ENCODE results near the gene MTIF2.
A peak's percentile ranks its signal among the peaks of the same experiment; 100 is the strongest.
"Not testable (repeated sequence)": the region's sequence is repeated elsewhere in the genome, so short reads cannot be mapped to it uniquely, and the experiment has no call there.

Gene MTIF2

DNA sequence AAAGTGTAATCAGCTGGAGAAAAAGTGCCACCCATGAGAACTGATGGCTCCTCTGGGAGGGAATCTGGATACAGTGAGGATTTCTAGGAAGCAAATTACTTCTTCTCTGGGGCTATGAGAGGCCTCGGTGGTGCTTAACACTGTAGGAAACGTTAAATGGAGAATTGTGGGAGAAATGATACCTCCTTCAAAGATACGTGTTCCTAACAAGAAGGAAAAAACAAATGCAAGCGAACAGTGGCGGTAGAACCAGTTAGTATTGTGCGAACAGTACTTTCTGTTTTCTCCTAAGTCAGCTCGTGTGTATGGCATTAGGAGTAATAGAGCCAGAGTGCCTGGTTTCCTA is 587 bp upstream of the MTIF2 start:
- Histone ChIP-seq H3K36me3 (replicated peaks) (no peaks in the 10 kb centered on the region), H3K27ac (peak overlapping the region; percentile 55), H3K4me3 (ENCODE audit: low read depth, low read length) (peak overlapping the region; percentile 69), H3K27me3 (replicated peaks) (no peaks in the 10 kb centered on the region)
- no peak for DNase-seq
- TF ChIP-seq, protein P1, sequence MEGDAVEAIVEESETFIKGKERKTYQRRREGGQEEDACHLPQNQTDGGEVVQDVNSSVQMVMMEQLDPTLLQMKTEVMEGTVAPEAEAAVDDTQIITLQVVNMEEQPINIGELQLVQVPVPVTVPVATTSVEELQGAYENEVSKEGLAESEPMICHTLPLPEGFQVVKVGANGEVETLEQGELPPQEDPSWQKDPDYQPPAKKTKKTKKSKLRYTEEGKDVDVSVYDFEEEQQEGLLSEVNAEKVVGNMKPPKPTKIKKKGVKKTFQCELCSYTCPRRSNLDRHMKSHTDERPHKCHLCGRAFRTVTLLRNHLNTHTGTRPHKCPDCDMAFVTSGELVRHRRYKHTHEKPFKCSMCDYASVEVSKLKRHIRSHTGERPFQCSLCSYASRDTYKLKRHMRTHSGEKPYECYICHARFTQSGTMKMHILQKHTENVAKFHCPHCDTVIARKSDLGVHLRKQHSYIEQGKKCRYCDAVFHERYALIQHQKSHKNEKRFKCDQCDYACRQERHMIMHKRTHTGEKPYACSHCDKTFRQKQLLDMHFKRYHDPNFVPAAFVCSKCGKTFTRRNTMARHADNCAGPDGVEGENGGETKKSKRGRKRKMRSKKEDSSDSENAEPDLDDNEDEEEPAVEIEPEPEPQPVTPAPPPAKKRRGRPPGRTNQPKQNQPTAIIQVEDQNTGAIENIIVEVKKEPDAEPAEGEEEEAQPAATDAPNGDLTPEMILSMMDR (IDR thresholded peaks at IDR 0.05; ENCODE audit: low read depth, low read length, missing control alignments), result no peak
- in situ Hi-C loops (cut with HindIII; ENCODE audit: low pct_ligation_motif_present, low sequenced_read_pairs), result no loop called here

DNA sequence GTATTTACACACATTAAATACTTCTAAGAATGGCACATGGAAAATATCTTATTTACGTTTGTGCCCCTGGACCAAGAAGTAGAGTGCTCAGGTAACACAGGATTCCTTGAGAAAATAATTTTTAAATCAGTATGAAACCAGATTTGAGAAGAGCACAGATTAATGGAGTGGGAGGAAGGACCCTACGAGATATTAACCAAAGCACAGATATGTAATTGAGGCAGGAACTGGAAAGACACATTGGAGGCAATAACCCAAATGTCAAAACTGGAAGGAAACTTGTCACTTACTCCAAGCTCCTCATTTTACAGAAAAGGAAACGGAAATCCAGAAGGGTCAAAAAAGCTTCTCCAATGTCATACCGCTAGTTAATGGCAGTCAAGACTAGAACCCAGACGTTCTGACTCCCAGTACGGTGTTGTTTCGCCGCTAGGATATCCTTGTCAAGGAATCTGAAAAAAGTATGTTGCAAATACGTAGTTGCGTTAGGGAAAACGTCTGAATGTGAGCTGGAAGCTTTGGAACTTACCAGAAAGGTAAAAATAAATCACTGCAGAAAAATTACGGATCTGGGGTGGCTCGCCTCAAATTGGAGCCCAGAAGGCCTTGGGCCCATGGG is 634 bp downstream of the MTIF2 start:
- TF ChIP-seq, protein P1 (IDR thresholded peaks at IDR 0.05; ENCODE audit: low read depth, low read length, missing control alignments), result no peak
- Histone ChIP-seq H3K27me3 (replicated peaks) (no peaks in the 10 kb centered on the region), H3K36me3 (replicated peaks) (no peaks in the 10 kb centered on the region), H3K4me3 (ENCODE audit: low read depth, low read length) (peak overlapping the region; percentile 69), H3K27ac (peak overlapping the region; percentile 55)
- DNase-seq, result no peak
- in situ Hi-C loops (cut with HindIII; ENCODE audit: low pct_ligation_motif_present, low sequenced_read_pairs), result no loop called here

DNA sequence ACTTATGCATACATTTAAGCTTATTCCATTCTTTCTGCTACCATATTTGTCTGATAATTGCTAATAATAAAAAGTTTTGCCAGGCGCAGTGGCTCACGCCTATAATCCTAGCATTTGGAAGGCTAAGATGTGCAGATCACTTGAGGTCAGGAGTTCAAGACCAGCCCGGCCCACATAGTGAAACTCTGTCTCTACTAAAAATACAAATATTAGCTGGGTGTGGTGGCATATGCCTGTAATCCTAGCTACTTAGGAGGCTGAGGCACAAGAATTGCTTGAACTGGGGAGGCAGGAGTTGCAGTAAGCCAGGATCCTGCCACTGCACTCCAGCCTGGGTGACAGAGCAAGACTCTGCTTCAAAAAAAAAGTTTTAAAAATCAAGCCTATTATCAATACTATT is 9.4 kb downstream of the MTIF2 start:
- peaks cover 17% of the 10 kb centered on the region for H3K36me3 ChIP-seq (replicated peaks)
- in situ Hi-C loops (cut with HindIII; ENCODE audit: low pct_ligation_motif_present, low sequenced_read_pairs); H3K27ac ChIP-seq; H3K27me3 ChIP-seq (replicated peaks); DNase-seq; H3K4me3 ChIP-seq (ENCODE audit: low read depth, low read length): not testable (repeated sequence)

DNA sequence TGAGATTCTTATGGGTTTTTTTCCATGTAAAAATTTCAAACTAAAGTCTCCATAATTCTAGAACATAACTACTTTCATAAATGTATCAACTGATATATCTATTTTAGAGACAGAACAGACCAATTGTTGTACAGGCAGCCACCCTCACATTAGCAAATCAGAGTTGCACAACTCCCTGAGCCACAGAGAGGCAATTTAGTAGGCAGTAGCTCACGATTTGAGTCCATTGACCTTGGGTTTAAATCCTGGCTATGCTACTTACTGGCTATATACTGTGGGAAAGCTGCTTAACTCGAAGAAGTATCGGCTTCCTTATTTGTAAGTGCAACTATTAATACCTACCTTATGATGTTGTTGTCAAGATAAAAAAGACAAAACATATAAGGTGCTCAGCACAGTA is 16.2 kb downstream of the MTIF2 start:
- TF ChIP-seq, protein P1 (IDR thresholded peaks at IDR 0.05; ENCODE audit: low read depth, low read length, missing control alignments), result no peak
- in situ Hi-C loops (cut with HindIII; ENCODE audit: low pct_ligation_motif_present, low sequenced_read_pairs), result no loop called here
- Histone ChIP-seq H3K27me3 (replicated peaks) (no peaks in the 10 kb centered on the region), H3K4me3 (ENCODE audit: low read depth, low read length) (no peak overlapping the region), H3K36me3 (replicated peaks) (peaks cover 4% of the 10 kb centered on the region), H3K27ac (no peak overlapping the region)
- no peak for DNase-seq

DNA sequence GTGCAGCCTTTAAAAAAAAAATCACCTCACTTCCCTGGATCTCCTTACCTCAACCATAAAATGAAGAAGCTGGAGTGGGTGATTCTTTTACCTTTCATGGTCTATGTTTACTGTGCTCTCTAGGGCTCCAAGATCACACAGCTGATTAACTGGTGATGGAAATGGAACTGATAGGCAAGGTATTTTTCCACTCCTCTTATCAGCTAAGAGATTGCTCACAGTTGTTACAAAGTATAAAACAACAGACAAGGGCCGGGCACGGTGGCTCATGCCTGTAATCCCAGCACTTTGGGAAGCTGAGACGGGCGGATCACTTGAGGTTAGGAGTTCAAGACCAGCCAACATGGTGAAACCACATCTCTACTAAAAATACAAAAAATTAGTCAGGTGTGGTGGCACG is 22.0 kb downstream of the MTIF2 start:
- in situ Hi-C loops (cut with HindIII; ENCODE audit: low pct_ligation_motif_present, low sequenced_read_pairs), result no loop called here
- H3K27ac ChIP-seq, result no peak overlapping the region
- H3K4me3 ChIP-seq (ENCODE audit: low read depth, low read length), result no peak overlapping the region
- TF ChIP-seq, protein P1 (IDR thresholded peaks at IDR 0.05; ENCODE audit: low read depth, low read length, missing control alignments), result no peak
- H3K36me3 ChIP-seq (replicated peaks), result peaks cover 10% of the 10 kb centered on the region
- H3K27me3 ChIP-seq (replicated peaks), result no peaks in the 10 kb centered on the region
- no peak for DNase-seq

DNA sequence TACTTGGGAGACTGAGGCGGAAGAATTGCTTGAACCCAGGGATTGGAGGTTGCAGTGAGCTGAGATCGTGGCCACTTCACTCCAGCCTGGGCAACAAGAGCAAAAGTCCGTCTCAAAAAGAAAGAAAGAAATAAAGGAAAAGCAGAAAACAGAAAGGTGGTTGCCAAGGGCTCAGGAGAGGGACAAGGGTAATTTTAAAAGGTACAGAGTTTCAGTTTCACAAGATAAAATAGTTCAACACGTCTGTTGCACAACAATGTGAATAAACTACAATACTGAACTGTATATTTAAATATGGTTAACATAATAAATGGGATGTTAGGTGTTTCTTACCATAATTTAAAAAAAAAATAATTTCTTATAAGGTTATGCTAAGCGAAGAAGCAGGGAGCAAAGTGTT is 23.6 kb downstream of the MTIF2 start:
- no peaks in the 10 kb centered on the region for H3K27me3 ChIP-seq (replicated peaks)
- no peak for DNase-seq
- H3K36me3 ChIP-seq (replicated peaks), result peaks cover 13% of the 10 kb centered on the region
- H3K4me3 ChIP-seq (ENCODE audit: low read depth, low read length), result no peak overlapping the region
- in situ Hi-C loops (cut with HindIII; ENCODE audit: low pct_ligation_motif_present, low sequenced_read_pairs), result no loop called here
- TF ChIP-seq, protein P1 (IDR thresholded peaks at IDR 0.05; ENCODE audit: low read depth, low read length, missing control alignments), result no peak
- no peak overlapping the region for H3K27ac ChIP-seq
